Adipocyte (in vitro differentiated cells): ENCODE data around the gene RANBP10.

Experiments
- DNase-seq: peaks from one replicate; pipeline ENCODE4 v3.0.0-alpha.2; 2015; ENCODE audit warnings: low read depth
- H3K27me3 ChIP-seq: replicated peaks from 2 replicates; pipeline ENCODE4 v1.7.0; 2013; ENCODE audit warnings: mild to moderate bottlenecking, low read length, moderate library complexity; ENCODE audit not compliant: control insufficient read depth, insufficient read depth
- H3K36me3 ChIP-seq: 2 replicates; pipeline ENCODE4 v1.7.0; 2013; ENCODE audit warnings: low read length, mild to moderate bottlenecking, moderate library complexity; ENCODE audit not compliant: control insufficient read depth, insufficient read depth, severe bottlenecking
- H3K4me1 ChIP-seq: 2 replicates; pipeline ENCODE4 v1.7.0; 2013; ENCODE audit warnings: mild to moderate bottlenecking, low read length, moderate library complexity; ENCODE audit not compliant: control insufficient read depth, insufficient read depth
- H3K4me3 ChIP-seq: 2 replicates; pipeline ENCODE4 v1.7.0; 2013; ENCODE audit warnings: mild to moderate bottlenecking, low read length, moderate library complexity
- H3K9ac ChIP-seq: 2 replicates; pipeline ENCODE4 v1.7.0; 2013; ENCODE audit warnings: mild to moderate bottlenecking, low read length, moderate library complexity
- H3K9me3 ChIP-seq: 2 replicates; pipeline ENCODE4 v1.7.0; 2013; ENCODE audit warnings: mild to moderate bottlenecking, low read length, moderate library complexity; ENCODE audit not compliant: control insufficient read depth

RANBP10 gene

DNA sequence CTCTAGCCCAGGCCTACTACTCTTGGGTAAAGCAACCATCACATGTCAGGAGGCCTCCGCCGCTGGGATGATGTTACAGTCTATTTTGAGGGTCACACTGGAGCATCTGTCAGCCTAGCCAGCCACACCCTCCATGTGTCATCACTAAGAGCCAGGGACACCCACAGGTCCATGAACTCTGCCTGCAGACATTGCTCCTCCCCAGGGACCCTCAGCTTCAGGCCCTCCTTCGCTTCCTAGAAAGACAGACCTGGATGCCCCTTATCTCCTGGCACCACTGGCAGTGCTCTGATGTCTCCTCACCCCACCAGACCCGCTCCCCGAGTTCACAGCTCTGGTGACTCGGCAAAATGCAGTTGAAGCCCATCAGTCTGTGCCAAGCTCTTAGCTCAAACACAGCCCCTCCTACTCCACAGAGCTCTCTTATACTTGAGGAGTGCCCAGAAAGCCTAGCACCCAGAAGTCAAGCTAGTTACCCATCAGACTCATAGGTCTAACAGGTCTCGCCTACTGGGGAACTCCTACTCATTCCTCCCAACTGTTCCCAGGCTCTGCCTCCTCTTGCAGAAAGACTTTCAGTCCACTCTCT lies 5.9 kb downstream of the RANBP10 start:
- H3K4me1 ChIP-seq = peaks cover 13% of the 10 kb centered on the region
- no peaks in the 10 kb centered on the region for H3K9me3 ChIP-seq
- H3K9ac ChIP-seq = peak overlapping the region; percentile 2
- peaks cover 10% of the 10 kb centered on the region for H3K36me3 ChIP-seq
- H3K27me3 ChIP-seq = no peaks in the 10 kb centered on the region
- H3K4me3 ChIP-seq = no peak overlapping the region
- DNase-seq = no peak

DNA sequence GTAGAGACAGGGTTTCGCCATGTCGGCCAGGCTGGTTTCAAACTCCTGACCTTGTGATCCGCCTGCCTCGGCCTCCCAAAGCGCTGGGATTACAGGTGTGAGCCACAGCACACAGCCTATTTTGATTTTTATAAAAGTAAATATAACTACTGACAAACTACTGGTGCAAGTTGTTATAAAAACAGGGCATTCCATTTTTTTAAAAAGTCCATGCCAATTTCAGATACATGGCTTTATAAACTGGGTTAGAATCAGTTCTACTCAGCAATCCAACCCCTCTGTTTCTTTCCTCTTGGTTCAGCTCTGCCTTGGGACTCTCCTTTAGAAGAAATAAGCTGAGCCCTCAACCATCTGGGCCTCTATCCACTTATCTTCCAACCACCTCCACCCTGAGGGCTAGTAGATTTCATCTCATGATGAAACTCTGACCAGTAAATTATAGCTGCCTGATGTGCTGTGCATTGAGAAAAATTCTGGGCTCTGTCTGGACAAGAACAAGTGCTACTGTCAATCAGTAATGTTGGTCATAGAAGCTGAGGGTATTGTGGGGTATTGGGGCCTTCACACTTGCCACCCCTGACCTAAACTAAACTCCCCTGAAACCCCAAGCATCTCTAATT lies 10.2 kb downstream of the RANBP10 start:
- Histone ChIP-seq H3K27me3 (no peaks in the 10 kb centered on the region), H3K36me3 (peaks cover 6% of the 10 kb centered on the region), H3K9me3 (no peaks in the 10 kb centered on the region), H3K9ac (no peak overlapping the region), H3K4me3 (no peak overlapping the region), H3K4me1 (peaks cover 6% of the 10 kb centered on the region)
- peak; percentile 16 for DNase-seq

DNA sequence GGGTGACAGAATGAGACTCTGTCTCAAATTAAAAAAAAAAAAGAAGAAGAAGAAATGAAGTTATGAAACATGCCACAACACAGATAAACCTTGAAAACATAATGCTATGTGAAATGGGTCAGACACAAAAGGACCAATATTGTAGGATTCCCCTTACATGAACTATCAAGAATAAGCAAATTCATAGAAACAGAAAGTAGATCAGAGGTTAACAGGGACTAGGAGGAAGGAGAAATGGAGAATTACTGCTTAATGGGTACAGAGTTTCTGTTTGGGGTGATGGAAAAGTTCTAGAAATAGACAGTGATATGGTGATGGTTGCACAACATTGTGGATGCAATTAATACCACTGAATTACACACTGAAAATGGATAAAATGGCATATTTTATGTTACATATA lies 16.3 kb downstream of the RANBP10 start:
- H3K4me1 ChIP-seq = peaks cover 5% of the 10 kb centered on the region
- no peaks in the 10 kb centered on the region for H3K9me3 ChIP-seq
- no peaks in the 10 kb centered on the region for H3K36me3 ChIP-seq
- no peak overlapping the region for H3K4me3 ChIP-seq
- H3K27me3 ChIP-seq = no peaks in the 10 kb centered on the region
- DNase-seq = no peak
- H3K9ac ChIP-seq = no peak overlapping the region

DNA sequence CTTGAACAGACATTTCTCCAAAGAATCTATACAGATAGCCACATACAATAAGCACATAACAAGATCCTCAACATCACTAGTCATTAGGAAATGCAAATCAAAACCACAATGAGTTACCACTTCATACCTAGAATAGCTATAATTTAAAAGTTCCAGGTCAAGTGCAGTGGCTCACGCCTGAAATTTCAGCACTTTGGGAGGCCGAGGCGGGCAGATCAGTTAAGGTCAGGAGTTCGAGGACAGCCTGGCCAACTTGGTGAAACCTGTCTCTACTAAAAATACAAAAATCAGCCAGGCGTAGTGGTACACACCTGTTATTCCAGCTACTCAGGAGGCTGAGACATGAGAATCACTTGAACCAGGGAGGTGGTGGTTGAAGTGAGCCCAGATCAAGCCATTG lies 19.9 kb downstream of the RANBP10 start:
- no peak for DNase-seq
- H3K9ac ChIP-seq = no peak overlapping the region
- H3K27me3 ChIP-seq = no peaks in the 10 kb centered on the region
- no peak overlapping the region for H3K4me3 ChIP-seq
- H3K36me3 ChIP-seq = no peaks in the 10 kb centered on the region
- no peaks in the 10 kb centered on the region for H3K9me3 ChIP-seq
- H3K4me1 ChIP-seq = peaks cover 5% of the 10 kb centered on the region

DNA sequence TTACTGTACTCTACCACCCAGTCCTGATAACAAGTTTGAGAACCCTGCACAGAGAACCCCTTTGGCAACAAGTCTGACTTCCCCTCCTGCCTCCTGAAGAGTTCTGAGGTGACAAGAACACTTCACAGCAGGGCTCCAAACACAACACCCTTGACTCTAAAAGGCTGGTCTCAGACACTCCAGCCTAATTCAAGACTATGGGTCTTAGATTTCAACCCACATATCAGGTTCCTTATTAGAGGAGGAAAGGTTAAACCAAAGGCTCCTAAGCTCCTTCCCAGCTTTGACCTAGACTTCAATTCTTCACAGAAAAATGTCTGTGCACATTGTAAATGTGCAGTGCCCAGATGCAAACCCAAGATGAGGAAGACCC lies 23.0 kb downstream of the RANBP10 start:
- Histone ChIP-seq H3K4me3 (no peak overlapping the region), H3K27me3 (no peaks in the 10 kb centered on the region), H3K4me1 (no peaks in the 10 kb centered on the region), H3K9me3 (no peaks in the 10 kb centered on the region), H3K36me3 (no peaks in the 10 kb centered on the region), H3K9ac (no peak overlapping the region)
- DNase-seq = no peak

DNA sequence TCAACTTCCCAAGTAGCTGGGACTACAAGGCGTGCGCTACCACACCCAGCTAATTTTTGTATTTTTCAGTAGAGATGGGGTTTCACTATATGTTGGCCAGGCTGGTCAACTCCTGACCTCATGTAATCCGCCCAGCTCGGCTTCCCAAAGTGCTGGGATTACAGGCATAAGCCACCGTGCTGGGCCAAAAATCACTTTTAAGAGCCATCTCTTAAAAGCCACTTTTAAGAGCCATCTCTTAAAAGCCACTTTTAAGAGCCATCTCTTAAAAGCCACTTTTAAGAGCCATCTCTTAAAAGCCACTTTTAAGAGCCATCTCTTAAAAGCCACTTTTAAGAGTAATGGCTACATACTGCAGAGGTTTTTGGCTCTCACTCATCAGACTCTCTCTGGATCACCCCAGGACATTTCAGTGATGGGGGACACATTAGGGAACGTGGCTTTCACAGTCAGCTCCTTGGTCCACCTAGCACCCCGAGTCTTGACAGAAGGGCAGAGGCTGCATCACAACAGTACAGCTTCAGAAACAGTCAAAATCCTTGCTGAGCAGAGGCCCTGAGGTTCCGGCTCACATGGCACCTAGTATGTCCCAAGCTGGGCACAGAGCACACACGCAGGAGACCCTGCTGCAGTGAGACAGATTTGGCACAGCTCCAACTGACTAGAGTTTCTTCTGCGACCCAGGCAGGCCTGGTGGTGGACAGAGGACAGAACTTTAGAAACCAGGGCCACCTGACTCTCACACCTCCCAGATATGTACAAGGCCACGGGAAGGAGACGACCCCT lies 23.6 kb downstream of the RANBP10 start:
- Histone ChIP-seq H3K4me3 (no peak overlapping the region), H3K36me3 (no peaks in the 10 kb centered on the region), H3K9me3 (no peaks in the 10 kb centered on the region), H3K9ac (no peak overlapping the region), H3K27me3 (no peaks in the 10 kb centered on the region), H3K4me1 (no peaks in the 10 kb centered on the region)
- no peak for DNase-seq

DNA sequence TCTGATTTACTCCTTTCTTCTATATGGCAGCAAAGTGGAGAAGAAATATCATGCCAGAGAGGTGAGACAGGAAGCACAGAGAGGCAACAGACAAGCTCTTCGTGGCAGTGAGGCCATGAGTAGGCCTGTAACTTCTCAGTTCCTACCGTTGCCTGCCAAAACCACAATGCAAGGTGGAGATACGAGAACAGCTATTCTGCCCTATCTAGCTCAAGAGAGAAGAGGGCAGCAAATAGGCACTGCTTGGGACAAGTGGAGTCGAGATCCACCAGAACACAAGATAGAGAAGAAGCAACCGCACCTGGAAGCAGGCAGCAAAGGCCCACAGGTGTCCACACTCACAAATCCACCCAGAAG lies 24.8 kb downstream of the RANBP10 start:
- Histone ChIP-seq H3K9ac (no peak overlapping the region), H3K36me3 (no peaks in the 10 kb centered on the region), H3K4me1 (no peaks in the 10 kb centered on the region), H3K27me3 (no peaks in the 10 kb centered on the region), H3K9me3 (no peaks in the 10 kb centered on the region), H3K4me3 (no peak overlapping the region)
- no peak for DNase-seq

DNA sequence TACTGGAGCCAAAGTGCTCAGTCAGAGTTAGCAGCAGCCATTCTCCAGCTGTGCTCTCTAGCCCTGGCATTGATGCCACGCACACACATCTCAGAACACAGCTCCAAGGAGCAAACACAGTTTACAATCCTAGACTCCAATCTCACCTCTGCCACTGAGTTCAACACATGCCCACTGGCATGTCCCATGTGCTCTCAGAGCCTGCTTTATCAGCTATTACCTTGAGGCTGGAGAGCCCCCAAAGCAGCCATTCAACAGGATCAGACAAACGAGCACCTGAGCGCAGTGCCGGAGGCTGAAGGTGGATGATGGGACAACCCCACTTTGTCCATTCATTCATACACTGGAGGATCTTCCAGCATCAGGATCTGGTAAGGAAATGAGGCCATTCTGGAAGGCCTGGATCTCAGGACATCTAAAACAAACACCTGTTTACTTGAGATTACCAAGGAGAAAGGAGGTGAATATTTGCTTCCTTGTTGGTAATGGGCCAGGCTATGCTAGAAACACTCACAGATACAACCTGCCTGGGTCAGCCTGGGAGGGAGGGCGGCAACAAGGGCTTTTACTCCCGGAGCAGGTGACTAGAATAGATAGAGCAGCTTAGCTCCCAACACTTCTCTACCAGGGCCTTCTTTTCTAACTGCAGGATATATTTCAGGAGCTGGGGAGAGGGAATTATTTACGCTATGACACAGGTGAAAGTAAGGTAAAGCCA lies 25.4 kb downstream of the RANBP10 start:
- Histone ChIP-seq H3K36me3 (no peaks in the 10 kb centered on the region), H3K4me3 (no peak overlapping the region), H3K4me1 (no peaks in the 10 kb centered on the region), H3K9ac (no peak overlapping the region), H3K9me3 (no peaks in the 10 kb centered on the region), H3K27me3 (no peaks in the 10 kb centered on the region)
- no peak for DNase-seq

DNA sequence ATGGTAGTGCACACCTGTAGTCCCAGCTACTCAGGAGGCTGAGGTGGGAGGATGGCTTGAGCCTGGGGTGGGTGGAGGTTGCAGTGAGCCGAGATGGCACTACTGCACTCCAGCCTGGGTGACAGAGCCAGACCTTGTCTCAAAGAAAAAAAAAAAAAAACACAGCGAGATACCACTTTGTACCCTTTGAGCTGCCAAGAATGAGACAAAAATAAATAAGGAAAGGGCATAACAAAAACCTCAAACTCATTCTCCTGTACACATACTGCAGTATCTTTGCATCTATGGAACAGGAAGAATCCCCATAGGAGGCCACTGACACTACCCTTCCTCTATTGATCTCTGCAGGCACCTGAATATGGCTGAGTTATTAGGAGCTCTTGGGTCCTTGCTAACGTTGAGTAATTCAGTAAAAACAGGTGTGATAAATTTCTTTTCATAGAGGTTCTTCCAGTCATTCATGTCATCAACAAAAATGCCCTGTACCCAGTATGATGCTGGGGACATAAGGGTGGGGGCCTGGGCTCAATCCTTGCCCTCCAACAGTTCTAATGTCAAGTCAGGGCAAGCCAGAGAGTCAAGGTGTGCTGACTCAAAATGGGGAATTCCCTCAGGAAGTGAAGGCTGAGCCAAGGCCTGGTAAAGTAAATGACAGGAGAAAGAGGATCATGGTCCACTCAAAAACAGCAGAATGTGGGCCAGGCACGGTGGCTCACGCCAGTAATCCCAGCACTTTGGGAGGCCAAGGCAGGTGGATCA lies 26.9 kb downstream of the RANBP10 start:
- DNase-seq = no peak
- no peak overlapping the region for H3K4me3 ChIP-seq
- no peaks in the 10 kb centered on the region for H3K9me3 ChIP-seq
- no peaks in the 10 kb centered on the region for H3K27me3 ChIP-seq
- no peak overlapping the region for H3K9ac ChIP-seq
- H3K4me1 ChIP-seq = no peaks in the 10 kb centered on the region
- no peaks in the 10 kb centered on the region for H3K36me3 ChIP-seq

DNA sequence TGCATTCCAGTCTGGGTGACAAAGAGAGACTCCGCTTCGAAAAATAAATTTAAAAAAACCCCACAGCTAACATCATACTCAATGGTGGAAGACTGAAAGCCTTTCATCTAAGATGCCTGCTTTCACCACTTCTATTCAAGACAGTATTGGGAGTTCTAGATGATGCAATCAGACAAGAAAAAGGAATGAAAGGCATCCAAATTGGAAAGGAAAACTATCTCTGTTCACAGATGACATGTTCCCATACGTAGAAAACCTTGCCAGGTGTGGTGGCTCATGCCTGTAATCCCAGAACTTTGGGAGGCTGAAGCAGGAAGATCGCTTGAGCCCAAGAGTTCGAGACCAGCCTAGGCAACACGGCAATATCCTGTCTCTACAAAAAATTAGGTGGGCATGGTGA lies 31.1 kb downstream of the RANBP10 start:
- peaks cover 13% of the 10 kb centered on the region for H3K4me1 ChIP-seq
- H3K27me3 ChIP-seq = no peaks in the 10 kb centered on the region
- no peak overlapping the region for H3K9ac ChIP-seq
- H3K36me3 ChIP-seq = no peaks in the 10 kb centered on the region
- DNase-seq = no peak
- no peaks in the 10 kb centered on the region for H3K9me3 ChIP-seq
- no peak overlapping the region for H3K4me3 ChIP-seq

DNA sequence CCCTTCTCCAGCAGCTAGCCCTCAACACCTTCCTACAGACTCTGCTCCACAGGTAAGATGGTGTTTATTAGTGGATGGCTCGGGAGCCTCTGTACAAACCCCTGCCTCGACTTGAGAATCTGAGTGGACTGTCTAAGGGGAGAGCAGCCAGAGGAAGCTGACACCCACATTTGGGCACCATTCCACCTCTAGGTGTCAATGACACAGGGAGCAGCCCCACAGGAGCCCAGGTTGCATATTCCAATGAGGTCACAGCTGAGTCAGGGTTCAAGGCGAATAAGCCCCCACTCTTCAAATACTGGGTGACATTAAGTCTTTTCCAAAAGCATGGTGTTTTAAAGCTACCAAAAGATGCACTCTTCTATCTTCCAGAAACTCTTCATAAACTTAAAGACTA lies 31.9 kb downstream of the RANBP10 start:
- Histone ChIP-seq H3K36me3 (no peaks in the 10 kb centered on the region), H3K27me3 (no peaks in the 10 kb centered on the region), H3K4me1 (peaks cover 13% of the 10 kb centered on the region), H3K9ac (no peak overlapping the region), H3K9me3 (no peaks in the 10 kb centered on the region), H3K4me3 (no peak overlapping the region)
- no peak for DNase-seq
